KMS-11 (cell line): ENCODE results near the gene PRDM16.

ENCODE experiments used
- H2AFZ ChIP-seq: fragments of 200-600 bp; sonication (generic); 2 replicates; pipeline ENCODE4 v1.6.1; 2016; ENCODE audit warnings: antibody characterized with exemption, mixed run types, low read depth
- H3K27ac ChIP-seq: fragments of 200-600 bp; sonication (generic); 2 replicates; pipeline ENCODE4 v1.6.1; 2016; ENCODE audit warnings: mild to moderate bottlenecking, mixed run types
- H3K27me3 ChIP-seq: fragments of 200-600 bp; sonication (generic); 2 replicates; pipeline ENCODE4 v1.6.1; 2017; ENCODE audit warnings: mild to moderate bottlenecking, low read depth, mixed run types, moderate library complexity; ENCODE audit not compliant: insufficient read depth
- H3K36me3 ChIP-seq: fragments of 200-600 bp; sonication (generic); 2 replicates; pipeline ENCODE4 v1.6.1; 2017; ENCODE audit warnings: mild to moderate bottlenecking, mixed run types; ENCODE audit not compliant: insufficient read depth
- H3K4me1 ChIP-seq: fragments of 200-600 bp; sonication (generic); 2 replicates; pipeline ENCODE4 v1.6.1; 2016; ENCODE audit warnings: mild to moderate bottlenecking, low read depth, mixed run types; ENCODE audit not compliant: poor library complexity, severe bottlenecking
- H3K4me2 ChIP-seq: fragments of 200-600 bp; sonication (generic); 2 replicates; pipeline ENCODE4 v1.7.0; 2016; ENCODE audit warnings: mild to moderate bottlenecking, mixed run types
- H3K4me3 ChIP-seq: fragments of 200-600 bp; sonication (generic); IDR thresholded peaks from 2 replicates; pipeline ENCODE4 v1.6.1; 2017; ENCODE audit warnings: low read depth, low read length, mixed read lengths; ENCODE audit not compliant: insufficient read depth
- H3K79me2 ChIP-seq: fragments of 200-600 bp; sonication (generic); 2 replicates; pipeline ENCODE4 v1.6.1; 2016; ENCODE audit warnings: low read depth, mixed run types; ENCODE audit not compliant: insufficient read depth
- H3K9ac ChIP-seq: fragments of 200-600 bp; sonication (generic); 2 replicates; pipeline ENCODE4 v1.6.1; 2016; ENCODE audit warnings: mild to moderate bottlenecking, mixed run types
- H4K20me1 ChIP-seq: fragments of 200-600 bp; sonication (generic); 2 replicates; pipeline ENCODE4 v1.6.1; 2016; ENCODE audit warnings: mild to moderate bottlenecking, mixed run types; ENCODE audit not compliant: insufficient read depth
- CTCF ChIP-seq: fragments of 200-600 bp; sonication (generic); conservative IDR thresholded peaks from 2 replicates; pipeline ENCODE4 v1.6.1; 2017; ENCODE audit warnings: low read depth, mild to moderate bottlenecking, antibody characterized with exemption, low read length, moderate library complexity, mixed read lengths

Gene PRDM16

GRCh38 chr1:3289502-3289901 lies 220.5 kb downstream of the PRDM16 start:
- TF ChIP-seq CTCF = no peak
- H3K27me3 ChIP-seq = peaks cover 70% of the 10 kb centered on the region
- H3K27ac ChIP-seq = no peak overlapping the region
- no peak overlapping the region for H3K4me2 ChIP-seq
- no peak overlapping the region for H3K4me3 ChIP-seq
- no peak overlapping the region for H3K9ac ChIP-seq
- H4K20me1 ChIP-seq = no peaks in the 10 kb centered on the region
- no peaks in the 10 kb centered on the region for H3K79me2 ChIP-seq
- no peak overlapping the region for H2AFZ ChIP-seq
- no peaks in the 10 kb centered on the region for H3K36me3 ChIP-seq
- no peaks in the 10 kb centered on the region for H3K4me1 ChIP-seq

- no peaks in the 10 kb centered on the region for H3K4me1 ChIP-seq
- peaks cover 72% of the 10 kb centered on the region for H3K27me3 ChIP-seq
- H4K20me1 ChIP-seq = no peaks in the 10 kb centered on the region
- no peak overlapping the region for H3K27ac ChIP-seq
- TF ChIP-seq CTCF = no peak
- H3K79me2 ChIP-seq = no peaks in the 10 kb centered on the region
- no peaks in the 10 kb centered on the region for H3K36me3 ChIP-seq
- H3K9ac ChIP-seq = no peak overlapping the region
- H2AFZ ChIP-seq = no peak overlapping the region
- no peak overlapping the region for H3K4me3 ChIP-seq
- no peak overlapping the region for H3K4me2 ChIP-seq
Observed at GRCh38 chr1:3290438-3290837, 221.4 kb downstream of the PRDM16 start.

- Histone ChIP-seq H4K20me1 (no peaks in the 10 kb centered on the region), H3K79me2 (no peaks in the 10 kb centered on the region), H3K4me1 (no peaks in the 10 kb centered on the region), H3K36me3 (no peaks in the 10 kb centered on the region), H3K4me2 (no peak overlapping the region), H3K27me3 (peaks cover 69% of the 10 kb centered on the region), H3K27ac (no peak overlapping the region), H2AFZ (no peak overlapping the region), H3K9ac (no peak overlapping the region), H3K4me3 (no peak overlapping the region)
- TF ChIP-seq CTCF = no peak
Observed at GRCh38 chr1:3290915-3291314, 221.9 kb downstream of the PRDM16 start.

GRCh38 chr1:3292051-3292722 lies 223.2 kb downstream of the PRDM16 start:
- H3K27me3 ChIP-seq = peaks cover 71% of the 10 kb centered on the region
- H3K4me3 ChIP-seq = no peak overlapping the region
- H2AFZ ChIP-seq = no peak overlapping the region
- no peaks in the 10 kb centered on the region for H4K20me1 ChIP-seq
- H3K27ac ChIP-seq = no peak overlapping the region
- no peaks in the 10 kb centered on the region for H3K36me3 ChIP-seq
- H3K9ac ChIP-seq = no peak overlapping the region
- TF ChIP-seq CTCF = no peak
- H3K4me2 ChIP-seq = no peak overlapping the region
- no peaks in the 10 kb centered on the region for H3K79me2 ChIP-seq
- no peaks in the 10 kb centered on the region for H3K4me1 ChIP-seq
